ENCODE results near the gene LMF1. TPM values are rescaled to one million over a fixed set of nuclear protein-coding genes. Genes with fewer than 3 reads are reported as not detected.

LMF1 gene
- polyA plus RNA-seq, 3 donors: 5.9 to 14.7 (median 10.6) TPM

- WGBS (ENCODE audit: insufficient coverage): 96% methylated on average over 17 of the region's 17 CpGs
- peaks cover 6 to 8% of the 10 kb centered on the region in 2 donors for H3K36me3 Mint-ChIP-seq
- Histone ChIP-seq H3K27me3 (ENCODE audit: control insufficient read depth in 2 of 2, insufficient read depth in 2 of 2, low read length in 2 of 2) (peaks cover 0 to 19% of the 10 kb centered on the region in 2 donors), H3K9ac (ENCODE audit: insufficient read depth, low read length, poor library complexity, severe bottlenecking) (no peak overlapping the region), H2AFZ (ENCODE audit: insufficient read depth, low read depth, low read length, poor library complexity, severe bottlenecking) (no peak overlapping the region), H3K4me2 (replicated peaks; ENCODE audit: extremely low read depth, low read length, poor library complexity, severe bottlenecking) (no peak overlapping the region), H3K27ac (ENCODE audit: low read depth in 1 of 2, low read length in 2 of 2) (no peak overlapping the region), H3K79me2 (ENCODE audit: insufficient read depth, low read length) (no peaks in the 10 kb centered on the region), H3K9me3 (replicated peaks in 1 of 2; ENCODE audit: control insufficient read depth in 1 of 2, insufficient read depth in 1 of 2, low read length in 2 of 2) (peaks cover 0 to 3% of the 10 kb centered on the region in 2 donors), H3K4me1 (ENCODE audit: control insufficient read depth in 1 of 2, insufficient read depth in 2 of 2, low read length in 2 of 2) (peaks cover 12 to 21% of the 10 kb centered on the region in 2 donors), H3K4me3 (replicated peaks in 1 of 3; ENCODE audit: low read depth in 2 of 3, low read length in 3 of 3) (no peak overlapping the region), H3K36me3 (replicated peaks in 1 of 2; ENCODE audit: control insufficient read depth in 1 of 2, insufficient read depth in 2 of 2, low read length in 2 of 2) (no peaks in the 10 kb centered on the region), H4K20me1 (ENCODE audit: insufficient read depth, low read length) (no peaks in the 10 kb centered on the region)
- peak overlapping the region in 1 of 2 donors; percentile 37 for H3K4me3 Mint-ChIP-seq
- peaks cover 17 to 38% (median 24%) of the 10 kb centered on the region in 3 donors for H3K27me3 Mint-ChIP-seq (ENCODE audit: low read depth in 3 of 3)
- H3K4me1 Mint-ChIP-seq: peaks cover 11% of the 10 kb centered on the region
- TF ChIP-seq CTCF (IDR thresholded peaks at IDR 0.05): no peak
- intact Hi-C loops (cut with micrococcal nuclease): no loop called here
- no peak for DNase-seq
- H3K9me3 Mint-ChIP-seq: peaks cover 1 to 8% (median 6%) of the 10 kb centered on the region in 7 donors
- peak overlapping the region in 1 of 7 donors; percentile 14 for H3K27ac Mint-ChIP-seq
These were observed 2.6 kb upstream of the LMF1 start for GRCh38 chr16:973366-973765.

- H3K4me1 ChIP-seq (ENCODE audit: control insufficient read depth in 1 of 2, insufficient read depth in 2 of 2, low read length in 2 of 2): peaks cover 12 to 21% of the 10 kb centered on the region in 2 donors
- peaks cover 0 to 10% of the 10 kb centered on the region in 2 donors for H3K9me3 ChIP-seq (replicated peaks in 1 of 2; ENCODE audit: control insufficient read depth in 1 of 2, insufficient read depth in 1 of 2, low read length in 2 of 2)
- intact Hi-C loops (cut with micrococcal nuclease): no loop called here
- H3K27me3 ChIP-seq (ENCODE audit: control insufficient read depth in 2 of 2, insufficient read depth in 2 of 2, low read length in 2 of 2): peaks cover 0 to 15% of the 10 kb centered on the region in 2 donors
- H3K36me3 ChIP-seq (replicated peaks in 1 of 2; ENCODE audit: control insufficient read depth in 1 of 2, insufficient read depth in 2 of 2, low read length in 2 of 2): peaks cover 2 to 7% of the 10 kb centered on the region in 2 donors
- no peak overlapping the region for H3K27ac Mint-ChIP-seq
- H2AFZ ChIP-seq (ENCODE audit: insufficient read depth, low read depth, low read length, poor library complexity, severe bottlenecking): no peak overlapping the region
- H3K79me2 ChIP-seq (ENCODE audit: insufficient read depth, low read length): no peaks in the 10 kb centered on the region
- peaks cover 11% of the 10 kb centered on the region for H3K4me1 Mint-ChIP-seq
- DNase-seq: no peak
- H3K4me3 Mint-ChIP-seq: no peak overlapping the region
- no peak overlapping the region for H3K4me2 ChIP-seq (replicated peaks; ENCODE audit: extremely low read depth, low read length, poor library complexity, severe bottlenecking)
- H3K9ac ChIP-seq (ENCODE audit: insufficient read depth, low read length, poor library complexity, severe bottlenecking): no peak overlapping the region
- no peak overlapping the region for H3K27ac ChIP-seq (ENCODE audit: low read depth in 1 of 2, low read length in 2 of 2)
- H4K20me1 ChIP-seq (ENCODE audit: insufficient read depth, low read length): no peaks in the 10 kb centered on the region
- H3K36me3 Mint-ChIP-seq: peaks cover 13 to 14% of the 10 kb centered on the region in 2 donors
- H3K4me3 ChIP-seq (replicated peaks in 1 of 3; ENCODE audit: low read depth in 2 of 3, low read length in 3 of 3): no peak overlapping the region
- peaks cover 15 to 30% (median 17%) of the 10 kb centered on the region in 3 donors for H3K27me3 Mint-ChIP-seq (ENCODE audit: low read depth in 3 of 3)
- WGBS (ENCODE audit: insufficient coverage): 93% methylated on average over 32 of the region's 32 CpGs
- H3K9me3 Mint-ChIP-seq: peaks cover 3 to 14% (median 7%) of the 10 kb centered on the region in 7 donors
- TF ChIP-seq CTCF (IDR thresholded peaks at IDR 0.05): no peak
These were observed 1.7 kb upstream of the LMF1 start for GRCh38 chr16:972316-973002.

Measured in CD14-positive monocyte (primary cell).